HAP-1 (cell line): ENCODE results near the gene FSTL4.
"Not testable (repeated sequence)": the region's sequence is repeated elsewhere in the genome, so short reads cannot be mapped to it uniquely, and the experiment has no call there.

Source experiments
- DNase-seq, 2 experiments: peaks; one replicate each; pipeline ENCODE4 v3.0.0-alpha.2; 2016 to 2020; ENCODE audit warnings: low spot score in 2 of 2
- H3K27me3 ChIP-seq: fragments of 250-450 bp; sonication (Bioruptor Pico); 2 replicates; pipeline ENCODE4 v1.5.1; 2020; ENCODE audit warnings: low read depth, mild to moderate bottlenecking, moderate library complexity
- H3K36me3 ChIP-seq: fragments of 250-450 bp; sonication (Bioruptor Pico); replicated peaks from 2 replicates; pipeline ENCODE4 v1.5.1; 2020; ENCODE audit warnings: mild to moderate bottlenecking
- H3K4me1 ChIP-seq: fragments of 250-450 bp; sonication (Bioruptor Pico); 2 replicates; pipeline ENCODE4 v1.5.1; 2020; ENCODE audit warnings: mild to moderate bottlenecking
- H3K4me3 ChIP-seq: fragments of 250-450 bp; sonication (Bioruptor Pico); 2 replicates; pipeline ENCODE4 v1.5.1; 2020; ENCODE audit warnings: mild to moderate bottlenecking, moderate library complexity
- H3K9me3 ChIP-seq: fragments of 250-450 bp; sonication (Bioruptor Pico); 2 replicates; pipeline ENCODE4 v1.5.1; 2020; ENCODE audit warnings: mild to moderate bottlenecking, moderate library complexity
- in situ Hi-C: fragments of 300-500 bp; cut with MboI; formaldehyde crosslinking; loops from 3 replicates; pipeline ENCODE4 v1.14.3; 2020; ENCODE audit warnings: low sequenced_read_pairs, inconsistent platforms, mixed read lengths

The FSTL4 gene

GRCh38 chr5:133192716-133193115 is 419.6 kb downstream of the FSTL4 start:
- no peaks in the 10 kb centered on the region for H3K36me3 ChIP-seq
- H3K4me1 ChIP-seq, result no peaks in the 10 kb centered on the region
- in situ Hi-C loops, result no loop called here
- no peaks in the 10 kb centered on the region for H3K9me3 ChIP-seq
- DNase-seq, result no peak
- H3K4me3 ChIP-seq, result no peak overlapping the region
- no peaks in the 10 kb centered on the region for H3K27me3 ChIP-seq

- H3K4me1 ChIP-seq, result no peaks in the 10 kb centered on the region
- H3K36me3 ChIP-seq, result no peaks in the 10 kb centered on the region
- H3K4me3 ChIP-seq, result no peak overlapping the region
- in situ Hi-C loops, result no loop called here
- H3K27me3 ChIP-seq, result no peaks in the 10 kb centered on the region; the same call in 1 of the 2 replicates
- DNase-seq, result no peak
- no peaks in the 10 kb centered on the region for H3K9me3 ChIP-seq
Measured at GRCh38 chr5:133189881-133190280, 422.5 kb downstream of the FSTL4 start.

GRCh38 chr5:133179405-133179804 is 432.9 kb downstream of the FSTL4 start:
- Histone ChIP-seq H3K27me3 (no peaks in the 10 kb centered on the region), H3K4me3 (no peak overlapping the region), H3K4me1 (no peaks in the 10 kb centered on the region), H3K9me3 (no peaks in the 10 kb centered on the region), H3K36me3 (no peaks in the 10 kb centered on the region)
- DNase-seq, result no peak
- in situ Hi-C loops, result no loop called here

- peak in 1 of 2 experiments; percentile 32 for DNase-seq
- in situ Hi-C loops, H3K4me1 ChIP-seq, H3K4me3 ChIP-seq, H3K27me3 ChIP-seq, H3K36me3 ChIP-seq, H3K9me3 ChIP-seq: not testable (repeated sequence)
Measured at GRCh38 chr5:133170756-133171387, 441.5 kb downstream of the FSTL4 start.

GRCh38 chr5:133164759-133165158 is 447.6 kb downstream of the FSTL4 start:
- peaks cover 3% of the 10 kb centered on the region; the same call in 1 of the 2 replicates for H3K4me1 ChIP-seq
- in situ Hi-C loops, result no loop called here
- no peak overlapping the region for H3K4me3 ChIP-seq
- no peaks in the 10 kb centered on the region for H3K36me3 ChIP-seq
- H3K27me3 ChIP-seq, result no peaks in the 10 kb centered on the region
- DNase-seq, result no peak
- H3K9me3 ChIP-seq, result peaks cover 2% of the 10 kb centered on the region; the same call in 1 of the 2 replicates

- Histone ChIP-seq H3K27me3 (no peaks in the 10 kb centered on the region), H3K4me3 (no peak overlapping the region), H3K4me1 (peaks cover 3% of the 10 kb centered on the region; the same call in 1 of the 2 replicates), H3K9me3 (no peaks in the 10 kb centered on the region), H3K36me3 (no peaks in the 10 kb centered on the region)
- in situ Hi-C loops, result no loop called here
- peak in 1 of 2 experiments; percentile 44 for DNase-seq
Measured at GRCh38 chr5:133163839-133164238, 448.5 kb downstream of the FSTL4 start.

GRCh38 chr5:133159543-133159942 is 452.8 kb downstream of the FSTL4 start:
- no peak for DNase-seq
- Histone ChIP-seq H3K27me3 (no peaks in the 10 kb centered on the region), H3K9me3 (no peaks in the 10 kb centered on the region), H3K4me3 (no peak overlapping the region), H3K36me3 (no peaks in the 10 kb centered on the region), H3K4me1 (peaks cover 3% of the 10 kb centered on the region; the same call in 1 of the 2 replicates)
- in situ Hi-C loops, result no loop called here

GRCh38 chr5:133155326-133155969 is 456.9 kb downstream of the FSTL4 start:
- in situ Hi-C loops, result no loop called here
- H3K4me3 ChIP-seq, result no peak overlapping the region
- no peaks in the 10 kb centered on the region for H3K4me1 ChIP-seq
- H3K36me3 ChIP-seq, result no peaks in the 10 kb centered on the region
- no peaks in the 10 kb centered on the region for H3K27me3 ChIP-seq
- no peak for DNase-seq
- H3K9me3 ChIP-seq, result no peaks in the 10 kb centered on the region

- Histone ChIP-seq H3K36me3 (no peaks in the 10 kb centered on the region), H3K9me3 (no peaks in the 10 kb centered on the region), H3K4me1 (no peaks in the 10 kb centered on the region), H3K27me3 (no peaks in the 10 kb centered on the region), H3K4me3 (no peak overlapping the region)
- in situ Hi-C loops, result no loop called here
- no peak for DNase-seq
Measured at GRCh38 chr5:133154274-133155075, 457.9 kb downstream of the FSTL4 start.

- Histone ChIP-seq H3K9me3 (no peaks in the 10 kb centered on the region), H3K36me3 (no peaks in the 10 kb centered on the region), H3K4me3 (no peak overlapping the region), H3K4me1 (no peaks in the 10 kb centered on the region), H3K27me3 (no peaks in the 10 kb centered on the region)
- DNase-seq, result no peak
- in situ Hi-C loops, result no loop called here
Measured at GRCh38 chr5:133150909-133151544, 461.3 kb downstream of the FSTL4 start.

- H3K27me3 ChIP-seq, result no peaks in the 10 kb centered on the region
- H3K4me3 ChIP-seq, result no peak overlapping the region
- H3K4me1 ChIP-seq, result no peaks in the 10 kb centered on the region
- in situ Hi-C loops, result no loop called here
- DNase-seq, result no peak
- H3K36me3 ChIP-seq, result no peaks in the 10 kb centered on the region
- H3K9me3 ChIP-seq, result no peaks in the 10 kb centered on the region
Measured at GRCh38 chr5:133149345-133149744, 463.0 kb downstream of the FSTL4 start.

GRCh38 chr5:133147815-133148567 is 464.4 kb downstream of the FSTL4 start:
- in situ Hi-C loops, result no loop called here
- no peak for DNase-seq

GRCh38 chr5:133147411-133147810 is 464.9 kb downstream of the FSTL4 start:
- Histone ChIP-seq H3K36me3 (no peaks in the 10 kb centered on the region), H3K4me1 (no peaks in the 10 kb centered on the region), H3K4me3 (no peak overlapping the region), H3K9me3 (no peaks in the 10 kb centered on the region), H3K27me3 (no peaks in the 10 kb centered on the region)
- DNase-seq, result no peak
- in situ Hi-C loops, result no loop called here

More at GRCh38 chr5:133147815-133148567, 464.4 kb downstream of the FSTL4 start:
- H3K36me3 ChIP-seq, result no peaks in the 10 kb centered on the region
- H3K4me3 ChIP-seq, result no peak overlapping the region
- no peaks in the 10 kb centered on the region for H3K4me1 ChIP-seq
- H3K27me3 ChIP-seq, result no peaks in the 10 kb centered on the region
- H3K9me3 ChIP-seq, result no peaks in the 10 kb centered on the region
